GM19372 (cell line): ENCODE data around the gene GJC2.

ENCODE experiments used
- ATAC-seq: cut with Tn5 transposase; IDR thresholded peaks from one replicate; pipeline ENCODE4 v1.9.1; 2021; ENCODE audit warnings: mild to moderate bottlenecking, low read depth, moderate library complexity; ENCODE audit not compliant: unreplicated experiment

The GJC2 gene

DNA sequence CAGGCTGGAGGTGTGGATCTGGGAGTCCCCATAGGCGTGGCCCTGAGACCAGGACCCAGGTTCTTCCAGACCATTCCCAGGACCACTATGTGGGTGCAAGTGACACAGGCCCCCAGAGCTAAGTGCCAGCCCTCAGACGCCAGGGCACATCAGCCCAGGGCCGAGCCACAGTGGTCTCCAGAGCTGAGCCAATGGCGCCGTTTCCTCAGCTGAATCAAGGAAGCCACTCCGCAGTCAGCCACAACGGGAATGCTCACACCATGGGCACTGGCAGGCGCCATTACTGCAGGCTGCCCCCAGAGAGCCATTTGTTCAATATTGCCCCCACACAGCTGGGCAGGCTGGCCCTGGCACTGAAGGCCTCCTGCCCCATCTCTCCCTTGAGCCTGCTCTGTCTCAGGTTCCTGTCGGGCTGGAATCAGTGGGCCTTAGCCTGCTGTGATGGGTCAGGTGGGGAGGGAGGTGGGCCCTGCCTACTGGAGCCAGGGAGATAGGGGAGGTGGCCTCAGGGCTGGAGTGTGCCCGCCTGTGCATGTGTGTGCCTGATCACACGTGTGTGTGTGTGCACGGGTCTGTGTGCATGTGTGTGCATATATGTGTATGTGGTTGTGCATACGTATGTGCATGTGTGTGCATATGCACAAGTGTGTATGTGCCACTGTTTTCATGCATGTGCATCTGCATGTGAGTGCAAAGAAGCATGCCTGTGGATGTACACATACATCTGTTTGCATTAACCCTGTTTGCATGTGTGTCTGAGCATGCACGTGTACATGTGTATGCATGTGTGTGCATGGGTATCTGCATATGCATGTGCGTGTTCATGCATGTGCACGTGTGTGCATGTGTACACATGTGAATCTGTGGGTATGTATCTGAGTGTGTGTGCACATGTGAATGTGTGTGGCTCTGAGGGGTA lies 6.1 kb downstream of the GJC2 start:
- no peak for ATAC-seq

DNA sequence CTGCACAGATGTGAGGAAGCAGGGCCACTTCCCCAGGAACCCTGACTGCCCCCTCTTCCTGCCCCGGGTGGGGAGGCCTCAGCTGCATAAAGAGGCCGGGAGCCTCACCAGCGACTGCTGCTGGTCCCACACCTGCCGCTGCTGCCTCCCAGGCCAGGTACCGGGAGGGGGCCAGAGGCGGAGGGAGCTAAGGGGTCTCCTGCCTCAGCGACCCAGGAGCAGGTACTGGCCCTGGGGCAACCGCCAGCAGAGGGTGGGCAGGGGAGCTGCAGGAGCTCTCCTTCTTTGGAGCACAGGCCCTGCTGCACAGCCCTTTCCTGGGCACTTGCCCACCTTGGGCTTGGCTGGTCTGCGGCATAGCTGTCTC lies 6.8 kb downstream of the GJC2 start:
- no peak for ATAC-seq

DNA sequence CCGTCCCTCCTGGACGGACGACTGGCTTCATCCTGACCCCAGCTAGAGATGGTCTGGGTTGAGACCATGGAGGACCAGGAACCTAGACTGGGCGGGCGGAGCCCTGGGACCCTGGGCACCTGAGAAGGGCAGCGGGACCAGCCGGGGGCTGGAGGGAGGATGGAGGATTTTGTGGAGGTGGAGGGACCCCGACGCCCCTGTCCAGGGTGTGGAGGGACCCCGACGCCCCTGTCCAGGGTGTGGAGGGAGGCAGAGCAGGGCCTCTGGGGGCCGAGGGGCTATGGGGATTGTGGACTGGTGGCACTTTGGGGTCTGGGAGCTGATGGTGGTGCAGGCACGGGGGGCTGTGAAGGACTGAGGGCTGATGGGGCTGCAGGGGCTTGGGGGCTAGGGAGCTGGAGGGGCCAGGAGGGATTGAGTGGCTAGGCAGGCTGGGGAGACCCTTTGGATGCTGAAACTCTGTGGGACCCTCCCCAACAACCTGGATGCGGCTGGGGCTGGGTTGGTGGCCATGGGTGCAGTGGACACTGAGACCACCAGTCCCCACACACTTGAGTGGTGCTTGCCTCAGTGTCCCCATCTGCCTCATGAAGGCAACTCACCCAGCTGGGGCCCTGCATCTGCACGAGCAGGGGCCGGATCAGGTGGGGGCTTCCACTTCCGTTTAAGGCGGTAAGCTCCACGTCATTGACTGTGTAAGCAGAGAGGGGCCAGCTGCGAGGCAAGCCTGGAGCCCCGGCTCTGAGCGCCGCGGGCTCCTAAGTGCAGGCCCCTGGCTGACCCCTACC lies 7.4 kb downstream of the GJC2 start:
- ATAC-seq: no peak

DNA sequence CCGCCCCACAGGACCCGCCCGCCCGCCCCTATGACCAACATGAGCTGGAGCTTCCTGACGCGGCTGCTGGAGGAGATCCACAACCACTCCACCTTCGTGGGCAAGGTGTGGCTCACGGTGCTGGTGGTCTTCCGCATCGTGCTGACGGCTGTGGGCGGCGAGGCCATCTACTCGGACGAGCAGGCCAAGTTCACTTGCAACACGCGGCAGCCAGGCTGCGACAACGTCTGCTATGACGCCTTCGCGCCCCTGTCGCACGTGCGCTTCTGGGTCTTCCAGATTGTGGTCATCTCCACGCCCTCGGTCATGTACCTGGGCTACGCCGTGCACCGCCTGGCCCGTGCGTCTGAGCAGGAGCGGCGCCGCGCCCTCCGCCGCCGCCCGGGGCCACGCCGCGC lies 8.0 kb downstream of the GJC2 start:
- no peak for ATAC-seq

DNA sequence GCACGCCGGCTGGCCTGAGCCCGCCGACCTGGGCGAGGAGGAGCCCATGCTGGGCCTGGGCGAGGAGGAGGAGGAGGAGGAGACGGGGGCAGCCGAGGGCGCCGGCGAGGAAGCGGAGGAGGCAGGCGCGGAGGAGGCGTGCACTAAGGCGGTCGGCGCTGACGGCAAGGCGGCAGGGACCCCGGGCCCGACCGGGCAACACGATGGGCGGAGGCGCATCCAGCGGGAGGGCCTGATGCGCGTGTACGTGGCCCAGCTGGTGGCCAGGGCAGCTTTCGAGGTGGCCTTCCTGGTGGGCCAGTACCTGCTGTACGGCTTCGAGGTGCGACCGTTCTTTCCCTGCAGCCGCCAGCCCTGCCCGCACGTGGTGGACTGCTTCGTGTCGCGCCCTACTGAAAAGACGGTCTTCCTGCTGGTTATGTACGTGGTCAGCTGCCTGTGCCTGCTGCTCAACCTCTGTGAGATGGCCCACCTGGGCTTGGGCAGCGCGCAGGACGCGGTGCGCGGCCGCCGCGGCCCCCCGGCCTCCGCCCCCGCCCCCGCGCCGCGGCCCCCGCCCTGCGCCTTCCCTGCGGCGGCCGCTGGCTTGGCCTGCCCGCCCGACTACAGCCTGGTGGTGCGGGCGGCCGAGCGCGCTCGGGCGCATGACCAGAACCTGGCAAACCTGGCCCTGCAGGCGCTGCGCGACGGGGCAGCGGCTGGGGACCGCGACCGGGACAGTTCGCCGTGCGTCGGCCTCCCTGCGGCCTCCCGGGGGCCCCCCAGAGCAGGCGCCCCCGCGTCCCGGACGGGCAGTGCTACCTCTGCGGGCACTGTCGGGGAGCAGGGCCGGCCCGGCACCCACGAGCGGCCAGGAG lies 8.6 kb downstream of the GJC2 start:
- no peak for ATAC-seq

DNA sequence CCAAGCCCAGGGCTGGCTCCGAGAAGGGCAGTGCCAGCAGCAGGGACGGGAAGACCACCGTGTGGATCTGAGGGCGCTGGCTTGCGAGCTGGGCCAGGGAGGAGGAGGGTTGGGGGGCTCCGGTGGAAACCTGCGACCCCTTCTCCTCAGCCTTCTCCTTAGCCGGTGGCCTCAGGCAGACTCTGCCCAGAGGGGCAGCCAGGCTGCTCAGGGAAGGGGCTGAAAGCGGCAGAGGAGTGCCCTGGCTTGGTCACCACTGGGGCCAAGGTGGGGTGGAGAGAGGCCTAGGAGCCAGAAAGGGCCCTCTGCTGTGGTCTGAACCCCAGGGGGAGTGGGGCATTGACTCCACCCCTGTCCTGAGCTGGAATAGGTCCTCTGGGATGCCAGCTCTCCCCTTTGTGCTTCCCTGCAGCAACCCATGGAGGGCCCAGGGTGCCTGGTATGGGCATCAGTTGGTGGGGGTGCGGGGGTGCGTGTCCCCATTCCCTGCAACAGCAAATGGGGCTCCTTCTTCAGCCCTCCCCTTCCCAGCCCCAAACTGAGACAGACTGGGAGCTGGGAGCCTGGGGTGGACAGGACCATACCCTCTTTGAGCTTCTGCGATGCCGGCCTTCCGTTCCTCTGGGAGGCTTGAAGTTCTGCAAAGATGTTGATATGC lies 9.4 kb downstream of the GJC2 start:
- no peak for ATAC-seq

DNA sequence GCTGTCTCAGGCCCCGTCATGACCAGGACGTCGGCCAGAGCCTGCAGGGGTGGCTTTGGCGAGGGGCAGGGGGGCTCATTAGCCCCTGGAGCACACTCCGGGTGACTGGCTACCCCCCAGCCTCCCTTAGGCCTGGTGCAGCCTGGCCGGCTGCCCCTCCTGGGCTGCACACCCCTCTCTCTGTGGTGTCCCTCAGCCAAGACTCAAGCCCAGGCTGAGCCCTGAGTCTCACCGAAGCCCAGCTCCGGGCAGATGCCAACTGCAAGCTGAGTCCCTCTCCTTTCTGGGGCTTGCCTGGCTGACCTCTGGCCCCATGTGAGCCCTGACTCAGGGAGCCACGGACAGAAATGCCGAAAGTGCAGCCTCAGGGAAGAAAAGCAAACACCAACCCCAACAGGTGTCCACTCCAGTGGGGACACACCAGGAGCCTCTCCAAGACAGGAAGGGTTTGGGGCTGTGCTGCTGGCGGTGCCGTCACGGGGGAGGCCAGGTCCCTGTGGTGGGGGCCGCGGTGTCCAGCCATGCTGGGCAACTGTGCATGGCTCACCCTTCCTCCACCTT lies 10.6 kb downstream of the GJC2 start:
- no peak for ATAC-seq

DNA sequence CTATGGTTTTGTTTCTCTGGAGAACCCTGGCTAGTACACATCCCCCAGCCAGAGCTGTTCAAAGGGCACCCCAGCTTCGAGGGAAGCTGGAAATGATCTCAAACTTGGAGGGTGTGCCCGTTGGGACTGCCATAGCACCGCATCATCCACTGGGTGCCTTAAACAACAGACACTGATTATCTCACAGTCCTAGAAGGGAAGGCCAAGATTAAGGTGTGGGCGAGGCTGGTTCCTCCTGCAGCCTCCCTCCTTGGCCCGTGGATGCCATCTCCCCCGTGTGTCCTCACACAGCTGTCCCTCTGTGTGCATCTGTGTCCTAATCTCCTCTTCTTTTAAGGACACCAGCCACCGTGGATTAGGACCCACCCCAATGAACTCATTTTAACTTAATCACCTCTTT lies 11.6 kb downstream of the GJC2 start:
- no peak for ATAC-seq

DNA sequence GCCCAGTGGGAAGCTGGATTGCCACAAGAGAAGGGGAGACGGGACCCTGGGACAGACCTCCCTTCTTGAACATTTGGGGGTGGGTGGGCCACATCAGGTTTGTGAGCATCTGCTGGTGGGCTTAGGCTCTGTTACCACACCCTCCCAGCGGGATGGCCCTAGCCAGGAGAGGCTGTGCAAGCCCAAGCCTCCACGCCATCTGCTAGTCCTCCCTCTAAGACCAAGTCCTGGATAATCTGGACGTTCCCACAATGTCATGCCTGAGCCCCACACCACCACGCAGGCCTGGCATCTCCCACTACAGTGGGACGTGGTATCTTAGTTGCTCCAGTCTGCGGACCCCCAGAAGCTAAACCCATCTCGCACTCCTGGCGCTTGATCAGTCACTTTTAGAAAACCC lies 12.1 kb downstream of the GJC2 start:
- no peak for ATAC-seq

DNA sequence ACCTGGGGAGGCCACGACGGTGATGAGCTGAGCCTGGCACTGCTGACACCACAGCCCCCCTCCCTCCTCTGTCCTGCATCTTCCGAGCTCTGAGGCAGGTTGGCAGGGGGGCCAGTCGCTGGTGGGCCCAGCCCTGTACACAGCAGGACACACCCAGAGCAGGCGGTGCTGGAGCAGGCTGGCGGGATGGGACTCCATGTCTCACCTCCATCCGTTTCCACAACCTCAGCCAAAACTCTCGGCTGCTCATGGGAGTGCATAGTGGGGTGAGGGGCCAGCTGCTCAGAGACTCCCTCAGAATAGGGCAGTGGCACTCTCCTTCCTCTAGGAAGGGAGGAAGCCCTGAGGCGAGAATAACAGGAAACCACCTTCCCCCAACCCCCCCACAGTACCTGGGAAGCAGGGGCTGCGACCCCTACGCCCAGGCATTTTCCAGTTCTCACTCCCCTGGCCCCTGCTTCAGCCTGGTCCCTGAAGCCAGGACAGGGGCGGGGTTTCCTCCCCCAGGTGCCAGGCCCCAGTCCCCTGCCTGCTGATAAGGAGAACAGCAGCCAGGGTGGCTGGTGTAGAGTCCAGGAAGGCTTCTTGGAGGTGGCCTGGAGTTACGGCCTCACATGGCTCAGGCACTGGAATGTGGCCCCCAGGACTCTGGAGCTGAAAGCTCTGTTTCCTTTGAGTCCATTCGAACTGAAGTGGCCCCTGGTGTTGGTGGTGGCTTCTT lies 12.7 kb downstream of the GJC2 start:
- no peak for ATAC-seq

DNA sequence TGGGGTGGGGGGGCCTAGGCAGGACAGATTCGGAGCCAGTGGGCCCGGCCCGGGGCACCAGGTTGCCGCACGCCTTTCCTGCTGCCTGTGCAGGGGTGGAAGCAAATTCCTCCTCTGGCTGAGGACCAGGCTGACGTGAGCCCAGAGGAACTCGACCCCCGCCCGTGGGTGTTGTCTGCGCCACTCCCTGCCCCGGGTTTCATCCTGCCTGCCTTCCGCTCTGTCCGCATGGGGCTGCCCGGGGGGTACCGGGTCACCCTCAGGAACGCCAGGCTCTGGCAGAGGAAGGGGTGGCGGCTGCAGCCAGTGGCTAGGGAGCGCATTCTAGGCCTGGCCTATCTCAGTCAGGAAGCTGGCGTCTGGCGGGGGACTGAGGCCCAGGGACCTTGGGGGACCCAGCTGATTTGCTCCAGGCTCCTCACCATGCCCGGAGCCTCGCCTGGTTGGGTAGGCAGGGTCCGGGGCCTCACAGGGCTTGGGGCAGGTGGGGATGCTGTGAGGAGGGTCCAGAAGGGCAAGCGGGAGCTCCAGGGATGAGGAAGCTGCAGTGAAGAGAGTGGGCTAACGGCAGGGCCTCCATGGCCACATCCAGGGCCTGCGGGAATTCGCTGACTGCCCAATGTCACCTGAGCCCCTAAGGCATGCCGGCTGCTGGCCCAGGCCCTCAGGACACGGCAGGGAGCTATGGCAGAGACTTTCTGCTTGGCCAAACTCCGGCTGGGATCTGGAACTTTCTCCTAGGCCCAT lies 13.4 kb downstream of the GJC2 start:
- ATAC-seq: no peak

DNA sequence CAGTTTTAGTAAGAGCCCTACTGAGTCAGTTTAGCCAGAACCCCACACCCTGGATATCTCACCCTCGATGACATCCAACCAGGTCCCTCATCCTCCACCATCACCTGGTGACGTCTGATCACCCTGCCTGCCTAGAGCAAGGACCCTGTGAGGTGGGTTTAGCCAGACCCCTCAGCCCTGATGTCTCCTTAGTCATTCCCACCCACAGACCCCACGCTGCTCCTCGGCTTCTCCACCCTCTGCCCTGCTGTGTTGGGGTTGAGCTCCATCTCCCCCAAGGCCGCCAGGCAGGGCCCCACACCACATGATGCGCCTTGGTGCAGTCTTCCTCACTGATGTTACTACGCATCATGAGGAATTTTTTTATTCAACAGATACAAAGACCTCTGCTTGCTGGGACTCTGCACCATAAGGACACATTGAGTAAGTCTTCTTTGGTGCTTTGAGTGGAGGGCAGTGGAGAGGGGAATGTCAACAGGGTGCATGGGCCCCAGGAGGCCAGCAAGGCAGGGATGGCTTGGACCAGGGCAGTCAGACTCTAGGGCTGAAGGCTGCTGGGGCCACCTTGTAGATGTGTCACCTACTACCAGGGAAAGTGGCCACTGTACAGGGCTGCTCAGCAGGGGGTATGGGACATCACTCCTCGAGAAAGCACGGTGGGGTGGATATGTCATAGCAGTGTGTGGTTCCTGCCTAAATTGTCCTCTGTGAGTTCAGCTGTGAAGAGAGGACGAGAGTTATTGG lies 14.2 kb downstream of the GJC2 start:
- no peak for ATAC-seq

DNA sequence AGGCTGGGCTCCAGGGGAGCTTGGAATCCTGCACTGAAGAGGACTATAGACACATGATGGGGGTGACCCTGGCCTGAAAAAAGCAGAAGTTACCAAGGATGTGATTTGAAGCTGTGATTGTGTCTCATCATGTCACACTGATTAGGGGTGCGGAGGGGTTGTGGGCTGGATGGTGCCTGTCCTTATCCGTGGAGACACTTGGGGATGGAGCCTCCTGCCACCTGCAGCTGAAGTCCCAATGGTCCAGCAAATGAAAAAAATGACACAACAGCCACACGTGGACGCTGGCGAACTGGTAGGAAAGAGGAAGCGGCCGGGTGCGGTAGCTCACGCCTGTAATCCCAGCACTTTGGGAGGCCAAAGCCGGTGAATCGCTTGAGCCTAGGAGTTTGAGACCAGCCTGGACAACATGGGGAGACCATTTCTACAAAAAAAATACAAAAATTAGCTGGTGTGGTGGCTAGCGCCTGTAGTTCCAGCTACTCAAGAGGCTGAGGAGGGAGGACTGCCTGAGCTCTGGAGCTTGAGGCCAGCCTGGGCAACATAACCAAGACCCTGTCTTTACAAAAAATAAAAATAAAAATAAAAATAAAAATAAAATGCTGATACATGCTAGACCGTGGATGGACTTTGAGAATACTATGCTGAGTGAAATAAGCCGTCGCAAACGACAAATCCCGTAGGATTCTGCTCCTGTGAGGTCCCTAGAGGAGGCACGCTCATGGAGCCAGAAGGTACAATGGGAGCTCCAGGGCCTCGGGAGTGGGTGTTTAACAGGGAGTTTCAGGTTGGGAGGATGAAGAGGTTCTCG lies 15.0 kb downstream of the GJC2 start:
- ATAC-seq: peak; percentile 1

DNA sequence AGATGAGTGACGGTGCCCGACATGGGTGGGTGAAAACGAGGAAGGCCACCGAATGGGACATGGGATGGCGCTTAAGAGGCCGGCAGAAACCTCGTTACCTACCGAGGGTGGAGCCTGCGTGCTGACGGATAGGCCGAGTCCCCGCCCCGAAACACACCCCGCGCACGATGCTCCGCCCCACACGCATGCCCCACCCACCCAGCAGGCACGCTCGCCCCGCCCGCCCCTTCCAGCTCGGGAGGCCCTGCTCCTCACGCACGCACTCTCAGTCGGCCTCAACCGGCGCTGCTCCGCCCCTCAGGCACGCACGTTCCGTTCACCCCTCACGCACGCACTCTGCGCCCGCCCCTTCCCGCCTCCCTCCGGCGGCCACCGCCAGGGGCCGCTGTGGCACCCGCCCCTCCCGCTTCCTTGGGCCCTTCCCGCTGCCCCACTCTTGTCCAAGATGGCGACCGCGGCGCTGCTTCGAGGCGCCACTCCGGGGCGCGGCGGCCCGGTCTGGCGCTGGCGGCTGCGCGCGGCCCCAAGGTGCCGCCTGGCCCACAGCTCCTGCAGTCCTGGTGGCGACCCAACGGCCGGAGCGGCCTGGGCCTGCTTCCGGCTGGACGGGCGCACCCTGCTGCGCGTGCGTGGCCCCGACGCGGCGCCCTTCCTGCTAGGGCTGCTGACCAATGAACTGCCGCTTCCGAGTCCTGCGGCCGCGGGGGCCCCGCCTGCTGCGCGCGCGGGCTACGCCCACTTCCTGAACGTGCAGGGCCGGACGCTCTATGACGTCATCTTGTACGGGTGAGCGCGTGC lies 15.8 kb downstream of the GJC2 start, which contains the start of gene IBA57:
IBA57 (plus strand) TSS at position 433 of the 798 bp plus-strand sequence; CDS start at position 446, 13 bp downstream.
- peak; percentile 78 for ATAC-seq

DNA sequence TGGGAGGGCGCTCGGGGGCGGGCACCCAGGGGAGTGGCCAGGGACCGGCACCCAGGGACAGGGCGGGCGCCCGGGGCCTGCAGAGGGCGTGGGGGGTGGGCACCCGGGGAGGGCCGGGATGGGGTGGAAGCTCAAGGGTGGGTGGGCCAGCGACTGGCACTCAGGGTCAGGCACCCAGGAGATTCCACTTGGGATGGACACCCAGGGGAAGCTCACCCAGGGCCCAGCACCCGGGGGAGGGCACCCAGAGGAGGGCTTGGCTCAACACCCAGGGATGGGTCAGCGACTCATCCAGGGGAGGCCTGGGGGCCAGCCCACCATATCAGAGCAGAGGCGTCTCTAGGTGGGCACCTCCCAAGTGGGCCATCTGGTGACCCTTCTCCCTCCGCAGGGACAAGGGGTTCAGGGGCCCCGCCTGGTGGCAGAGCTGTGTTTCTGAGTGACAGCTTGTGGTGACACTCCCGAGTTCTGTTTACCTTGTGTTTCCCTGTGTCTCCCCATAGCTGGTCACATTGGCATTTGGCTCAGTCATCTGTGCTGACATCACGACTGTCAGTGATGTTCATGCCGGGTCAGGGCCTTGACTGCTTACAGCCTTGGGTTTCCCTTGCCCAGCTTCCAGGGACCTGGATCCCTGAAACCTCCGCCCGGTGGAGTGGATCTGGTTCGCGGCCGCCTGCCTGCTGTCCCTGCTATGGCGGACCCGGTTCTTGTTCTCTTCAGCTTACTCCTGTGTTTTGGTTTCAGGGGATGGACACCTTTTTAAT lies 16.6 kb downstream of the GJC2 start:
- peak; percentile 8 for ATAC-seq
